IMR-90 (cell line): ENCODE data around the gene HEATR9. TPM values are rescaled to one million over a fixed set of nuclear protein-coding genes. Genes with fewer than 3 reads are reported as not detected.
A peak's percentile ranks its signal among the peaks of the same experiment; 100 is the strongest.

Source experiments
- ATAC-seq: fragments of 200-7000 bp; cut with Tn5 transposase; 2 replicates; pipeline ENCODE4 v1.9.1; 2020; ENCODE audit warnings: low read depth, mild to moderate bottlenecking, moderate library complexity
- BruUV-seq: library from RNA; stranded (reverse); fragments of 400-500 nt; replicated peaks from 2 replicates; lab custom pipeline; 2021; lab: Mats Ljungman, UMichigan
- CTCF ChIA-PET: fragments of 300-600 bp; formaldehyde crosslinking; extraction: SDS; loops from one replicate; lab custom pipeline; 2021; ENCODE audit warnings: antibody characterized with exemption; lab: Yijun Ruan, JAX
- POLR2A ChIA-PET: fragments of 300-600 bp; sonication (Branson Sonifier 250); formaldehyde crosslinking; loops from one replicate; lab custom pipeline; 2022; ENCODE audit warnings: antibody characterized with exemption; ENCODE audit not compliant: unreplicated experiment; lab: Charles Lee
- DNase-seq: peaks from one replicate; pipeline ENCODE4 v3.0.0; 2013
- H2AFZ ChIP-seq: replicated peaks from 2 replicates; pipeline ENCODE3; 2013; ENCODE audit warnings: low read length, mild to moderate bottlenecking; ENCODE audit not compliant: poor library complexity
- H2AK5ac ChIP-seq: 2 replicates; pipeline ENCODE4 v1.6.1; 2013; ENCODE audit warnings: low read depth, low read length, inconsistent platforms
- H2AK9ac ChIP-seq: replicated peaks from 2 replicates; pipeline ENCODE3; 2013; ENCODE audit warnings: mild to moderate bottlenecking, low read depth, low read length, moderate library complexity; ENCODE audit not compliant: poor library complexity
- H2BK120ac ChIP-seq: 2 replicates; pipeline ENCODE4 v1.6.1; 2013; ENCODE audit warnings: low read depth, low read length, inconsistent platforms
- H2BK15ac ChIP-seq: 3 replicates; pipeline ENCODE4 v1.6.1; 2013; ENCODE audit warnings: low read depth, low read length, inconsistent platforms
- H2BK20ac ChIP-seq: 2 replicates; pipeline ENCODE4 v1.6.1; 2013; ENCODE audit warnings: low read depth, mild to moderate bottlenecking, inconsistent platforms, low read length, moderate library complexity
- H2BK5ac ChIP-seq: 2 replicates; pipeline ENCODE4 v1.6.1; 2013; ENCODE audit warnings: mild to moderate bottlenecking, low read depth, low read length, inconsistent platforms; ENCODE audit not compliant: poor library complexity, severe bottlenecking
- H3K14ac ChIP-seq: replicated peaks from 2 replicates; pipeline ENCODE4 v1.6.1; 2013; ENCODE audit warnings: low read depth, low read length, inconsistent platforms
- H3K18ac ChIP-seq: 2 replicates; pipeline ENCODE4 v1.6.1; 2013; ENCODE audit warnings: low read depth, low read length, control low read depth
- H3K23ac ChIP-seq: 2 replicates; pipeline ENCODE4 v1.6.1; 2013; ENCODE audit warnings: low read depth, low read length, inconsistent platforms
- H3K27ac ChIP-seq: 2 replicates; pipeline ENCODE4 v1.5.1; 2013; ENCODE audit warnings: mild to moderate bottlenecking, control low read depth, low read length; ENCODE audit not compliant: insufficient read depth
- H3K27me3 ChIP-seq: 2 replicates; pipeline ENCODE4 v1.6.1; 2013; ENCODE audit warnings: low read length; ENCODE audit not compliant: control insufficient read depth, insufficient read depth
- H3K36me3 ChIP-seq: 2 replicates; pipeline ENCODE4 v1.6.1; 2013; ENCODE audit warnings: low read length, mixed read lengths; ENCODE audit not compliant: control insufficient read depth, insufficient read depth
- H3K4ac ChIP-seq: 2 replicates; pipeline ENCODE4 v1.6.1; 2013; ENCODE audit warnings: low read depth, low read length, inconsistent platforms
- H3K4me1 ChIP-seq: 2 replicates; pipeline ENCODE4 v1.6.1; 2013; ENCODE audit warnings: low read length, mixed read lengths; ENCODE audit not compliant: control insufficient read depth, insufficient read depth
- H3K4me2 ChIP-seq: 2 replicates; pipeline ENCODE4 v1.6.1; 2013; ENCODE audit warnings: low read depth, mild to moderate bottlenecking, control low read depth, low read length, moderate library complexity
- H3K4me3 ChIP-seq: 2 replicates; pipeline ENCODE4 v1.5.1; 2013; ENCODE audit warnings: low read depth, mild to moderate bottlenecking, control low read depth, low read length, moderate library complexity; ENCODE audit not compliant: insufficient read depth
- H3K56ac ChIP-seq: 2 replicates; pipeline ENCODE4 v1.6.1; 2013; ENCODE audit warnings: low read length, inconsistent platforms; ENCODE audit not compliant: insufficient read depth; ENCODE audit errors: extremely low read depth
- H3K79me1 ChIP-seq, 2 experiments: 2 replicates each; pipeline ENCODE4 v1.6.1; 2013; ENCODE audit warnings: low read length in 2 of 2, inconsistent platforms in 1 of 2, low read depth in 1 of 2
- H3K9ac ChIP-seq: 2 replicates; pipeline ENCODE4 v1.6.1; 2013; ENCODE audit warnings: low read depth, low read length, control low read depth
- H3K9me1 ChIP-seq: 2 replicates; pipeline ENCODE4 v1.6.1; 2013; ENCODE audit warnings: low read length, inconsistent platforms; ENCODE audit not compliant: insufficient read depth
- H3K9me3 ChIP-seq: 2 replicates; pipeline ENCODE4 v1.6.1; 2013; ENCODE audit warnings: low read length; ENCODE audit not compliant: control insufficient read depth, insufficient read depth
- H4K20me1 ChIP-seq: 2 replicates; pipeline ENCODE4 v1.6.1; 2013; ENCODE audit warnings: low read length, inconsistent platforms; ENCODE audit not compliant: insufficient read depth
- H4K5ac ChIP-seq: 2 replicates; pipeline ENCODE4 v1.6.1; 2013; ENCODE audit warnings: mild to moderate bottlenecking, low read depth, low read length, control low read depth
- H4K8ac ChIP-seq, 2 experiments: 2 replicates each; pipeline ENCODE4 v1.6.1; 2013; ENCODE audit warnings: low read depth in 2 of 2, low read length in 2 of 2, control low read depth in 1 of 2, inconsistent platforms in 1 of 2
- H4K91ac ChIP-seq: 2 replicates; pipeline ENCODE4 v1.6.1; 2013; ENCODE audit warnings: low read depth, low read length, inconsistent platforms; ENCODE audit not compliant: insufficient read depth
- CHD1 ChIP-seq: IDR thresholded peaks from 2 replicates; pipeline ENCODE4 v1.6.1; 2012; ENCODE audit warnings: low read depth, low read length, improper control_type of control experiment
- FOS ChIP-seq: fragments of 150-350 bp; IDR thresholded peaks from 2 replicates; pipeline ENCODE4 v1.6.1; 2016; ENCODE audit warnings: low read depth, low read length
- MAFK ChIP-seq: IDR thresholded peaks from 2 replicates; pipeline ENCODE4 v1.6.1; 2012; ENCODE audit warnings: low read depth, low read length, improper control_type of control experiment
- MAZ ChIP-seq: IDR thresholded peaks from 2 replicates; pipeline ENCODE4 v1.6.1; 2012; ENCODE audit warnings: low read depth, mild to moderate bottlenecking, low read length, improper control_type of control experiment, moderate library complexity, borderline replicate concordance
- POLR2A ChIP-seq: IDR thresholded peaks from 2 replicates; pipeline ENCODE4 v1.6.1; 2012; ENCODE audit warnings: mild to moderate bottlenecking, low read depth, low read length
- RAD21 ChIP-seq: IDR thresholded peaks from 2 replicates; pipeline ENCODE4 v1.6.1; 2012; ENCODE audit warnings: low read length, improper control_type of control experiment
- RCOR1 ChIP-seq: IDR thresholded peaks from 2 replicates; pipeline ENCODE4 v1.6.1; 2012; ENCODE audit warnings: mild to moderate bottlenecking, low read length, improper control_type of control experiment; ENCODE audit not compliant: insufficient replicate concordance
- RFX5 ChIP-seq: IDR thresholded peaks from 2 replicates; pipeline ENCODE4 v1.8.0; 2012; ENCODE audit warnings: low read depth, mild to moderate bottlenecking, low read length, moderate library complexity
- SMC3 ChIP-seq: fragments of 150-350 bp; IDR thresholded peaks from 2 replicates; pipeline ENCODE4 v1.6.1; 2016; ENCODE audit warnings: low read depth, mild to moderate bottlenecking, antibody characterized with exemption, low read length, moderate library complexity
- USF2 ChIP-seq: fragments of 150-350 bp; IDR thresholded peaks from 2 replicates; pipeline ENCODE4 v1.6.1; 2017; ENCODE audit warnings: mild to moderate bottlenecking, antibody characterized with exemption, low read length, low read depth
- WGBS, 2 experiments: methylation state at CpG; one replicate each; pipeline versions ENCODE4 v1.1.5 to v1.1.7; 2013; ENCODE audit warnings: missing lambda C conversion rate in 2 of 2; ENCODE audit not compliant: insufficient read length in 1 of 2; ENCODE audit errors: extremely low coverage in 2 of 2; 5-methylcytosine and 5-hydroxymethylcytosine counted together
- dilution Hi-C: fragments of 300-500 bp; cut with HindIII; formaldehyde crosslinking; loops from one replicate; pipeline ENCODE4 v1.14.3; 2018; ENCODE audit warnings: low sequenced_read_pairs; ENCODE audit not compliant: unreplicated experiment
- in situ Hi-C: fragments of 300-500 bp; cut with MboI; formaldehyde crosslinking; loops from 3 replicates; pipeline ENCODE4 v1.14.3; 2019; ENCODE audit warnings: low sequenced_read_pairs, inconsistent platforms, mixed read lengths
- intact Hi-C: fragments of 100-400 bp; cut with micrococcal nuclease; formaldehyde crosslinking; loops from 2 replicates; pipeline ENCODE4 v1.10.0; 2022
- polyA plus RNA-seq, 3 experiments: library from polyadenylated mRNA; depleted of rRNA; stranded (reverse); fragments of >200 nt; gene quantifications; 2 replicates each; pipeline ENCODE4 v1.2.3, GENCODE V29; 2012; ENCODE audit warnings: low replicate concordance in 1 of 3
- total RNA-seq: library from RNA; depleted of rRNA; stranded (reverse); fragments of >200 nt; gene quantifications from 2 replicates; pipeline ENCODE4 v1.2.3, GENCODE V29; 2012
- TF ChIP-seq, protein P1 (sequence below): conservative IDR thresholded peaks from 2 replicates; pipeline ENCODE4 v1.5.1; 2012; ENCODE audit warnings: mild to moderate bottlenecking, low read depth, low read length, improper control_type of control experiment

HEATR9 gene
- total and polyA plus RNA-seq, 2 of the 4 experiments (the other 2 are of a cell fraction): not detected

DNA sequence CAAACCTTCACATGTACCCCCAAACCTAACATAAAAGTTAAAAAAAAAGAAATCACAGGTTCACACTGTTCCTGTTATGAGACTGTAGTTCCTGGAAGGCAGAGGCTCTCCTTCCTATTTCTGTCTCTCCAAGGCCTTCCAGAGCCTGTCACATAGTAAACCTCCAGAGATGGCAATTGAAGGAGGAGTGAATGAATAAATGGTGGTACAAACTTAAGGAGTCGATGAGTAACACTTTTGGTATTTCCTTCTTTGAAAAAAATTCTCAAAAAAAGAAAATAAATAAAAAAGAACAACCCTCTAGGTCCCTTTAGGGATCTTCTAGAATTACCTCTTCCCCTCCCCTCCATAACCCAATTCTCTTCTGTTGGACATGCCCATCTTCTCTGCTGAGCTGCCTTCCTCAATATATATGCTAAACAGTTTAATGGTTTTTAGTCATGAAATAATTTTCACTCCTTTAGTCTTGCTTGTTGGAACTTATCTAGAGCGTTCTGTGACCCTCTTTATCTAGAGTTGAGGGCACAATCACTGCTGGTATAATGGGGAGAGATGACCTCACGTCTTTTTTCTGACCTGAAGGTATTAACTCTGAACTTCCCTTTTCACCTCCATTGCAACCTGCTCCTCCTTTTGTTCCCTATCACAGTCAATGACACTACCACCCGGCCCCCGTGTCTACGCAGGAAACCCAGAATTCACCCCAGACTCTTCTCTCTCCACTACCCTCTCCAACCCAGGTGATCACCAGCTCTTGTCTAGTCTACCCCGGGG is 61.1 kb downstream of the HEATR9 start:
- Histone ChIP-seq H2BK20ac (peak overlapping the region; percentile 33; the same call in 1 of the 2 replicates), H3K4me2 (no peak overlapping the region), H4K5ac (no peak overlapping the region), H4K8ac (peak overlapping the region in 1 of 2 experiments; percentile 97; a peak in 3 of 4 replicates), H2AK5ac (peak overlapping the region; percentile 62; the same call in 1 of the 2 replicates), H3K9ac (no peak overlapping the region), H3K9me1 (peaks cover 14% of the 10 kb centered on the region), H3K79me1 (peaks cover 0 to 21% of the 10 kb centered on the region in 2 experiments; a peak in 2 of 4 replicates), H3K4me1 (peaks cover 10% of the 10 kb centered on the region), H4K20me1 (peaks cover 21% of the 10 kb centered on the region), H2AFZ (peak overlapping the region; percentile 16), H3K4me3 (no peak overlapping the region), H3K9me3 (no peaks in the 10 kb centered on the region), H2BK120ac (peak overlapping the region; percentile 50), H2AK9ac (peak overlapping the region; percentile 70), H3K18ac (peak overlapping the region; percentile 26; the same call in 1 of the 2 replicates), H3K27ac (no peak overlapping the region), H2BK5ac (peak overlapping the region; percentile 51), H2BK15ac (peak overlapping the region; percentile 77; the same call in 2 of the 3 replicates), H3K36me3 (no peaks in the 10 kb centered on the region), H4K91ac (peak overlapping the region; percentile 83), H3K23ac (peak overlapping the region; percentile 8; the same call in 1 of the 2 replicates), H3K4ac (peak overlapping the region; percentile 58), H3K56ac (no peak overlapping the region), H3K14ac (no peak overlapping the region; the same call in 1 of the 2 replicates), H3K27me3 (no peaks in the 10 kb centered on the region)
- dilution Hi-C loops: no loop called here
- no TSS peak for BruUV-seq
- DNase-seq: peak; percentile 74
- TF ChIP-seq SMC3 (no peak), RCOR1 (no peak), RAD21 (no peak), FOS (no peak), RFX5 (no peak), MAFK (no peak), MAZ (no peak), POLR2A (no peak), CHD1 (no peak), USF2 (no peak)
- TF ChIP-seq, protein P1, sequence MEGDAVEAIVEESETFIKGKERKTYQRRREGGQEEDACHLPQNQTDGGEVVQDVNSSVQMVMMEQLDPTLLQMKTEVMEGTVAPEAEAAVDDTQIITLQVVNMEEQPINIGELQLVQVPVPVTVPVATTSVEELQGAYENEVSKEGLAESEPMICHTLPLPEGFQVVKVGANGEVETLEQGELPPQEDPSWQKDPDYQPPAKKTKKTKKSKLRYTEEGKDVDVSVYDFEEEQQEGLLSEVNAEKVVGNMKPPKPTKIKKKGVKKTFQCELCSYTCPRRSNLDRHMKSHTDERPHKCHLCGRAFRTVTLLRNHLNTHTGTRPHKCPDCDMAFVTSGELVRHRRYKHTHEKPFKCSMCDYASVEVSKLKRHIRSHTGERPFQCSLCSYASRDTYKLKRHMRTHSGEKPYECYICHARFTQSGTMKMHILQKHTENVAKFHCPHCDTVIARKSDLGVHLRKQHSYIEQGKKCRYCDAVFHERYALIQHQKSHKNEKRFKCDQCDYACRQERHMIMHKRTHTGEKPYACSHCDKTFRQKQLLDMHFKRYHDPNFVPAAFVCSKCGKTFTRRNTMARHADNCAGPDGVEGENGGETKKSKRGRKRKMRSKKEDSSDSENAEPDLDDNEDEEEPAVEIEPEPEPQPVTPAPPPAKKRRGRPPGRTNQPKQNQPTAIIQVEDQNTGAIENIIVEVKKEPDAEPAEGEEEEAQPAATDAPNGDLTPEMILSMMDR: no peak
- ATAC-seq: peak; percentile 1; the same call in 1 of the 2 replicates
- 83% methylated on average over 3 of the region's 7 CpGs; no CpG with 5 or more reads in 1 of the 2 experiments for WGBS, 2 experiments
- in situ Hi-C loops: loop anchor here (5.0 kb wide), 1 partner anchor 45 kb away; the partner anchor contains the start of gene C17orf50
- intact Hi-C loops: no loop called here
- CTCF ChIA-PET: interaction anchor here (1.0 to 1.6 kb wide), 3 partner anchors 14 to 43 kb away, joined by 4 to 7 read pairs (median 5); no protein-coding TSS in a partner anchor
- POLR2A ChIA-PET: no interaction called here
